T-helper 2 cell treated with Interferon-gamma antibody and Interleukin-4, amounts not matched to agents 100 ng/mL and 5 ng/mL, for 36 hours (primary cell): Measurements from ENCODE around the gene CAPN12. TPM values are rescaled to one million over a fixed set of nuclear protein-coding genes. Genes with fewer than 3 reads are reported as not detected.

Experiments
- intact Hi-C: fragments of 100-400 bp; cut with micrococcal nuclease; formaldehyde crosslinking; loops from one replicate; pipeline ENCODE4 v1.15.1; 2023
- total RNA-seq: library from RNA; stranded (reverse); gene quantifications from 2 replicates; pipeline ENCODE4 v1.2.3, GENCODE V29; 2022

Gene CAPN12
- total RNA-seq, 1 donor from 2014 or later = 5.3 TPM

GRCh38 chr19:38711726-38712153 lies 32.5 kb downstream of the CAPN12 start:
- intact Hi-C loops = no loop called here

- intact Hi-C loops = no loop called here
Observed at GRCh38 chr19:38710928-38711725, 33.1 kb downstream of the CAPN12 start.

- intact Hi-C loops = no loop called here
Observed at GRCh38 chr19:38710416-38710702, 33.9 kb downstream of the CAPN12 start.

- intact Hi-C loops = no loop called here
Observed at GRCh38 chr19:38709671-38710415, 34.4 kb downstream of the CAPN12 start.

- intact Hi-C loops = no loop called here
Observed at GRCh38 chr19:38709119-38709518, 35.2 kb downstream of the CAPN12 start.

GRCh38 chr19:38708413-38709024 lies 35.8 kb downstream of the CAPN12 start:
- intact Hi-C loops = no loop called here

GRCh38 chr19:38707512-38708114 lies 36.7 kb downstream of the CAPN12 start:
- intact Hi-C loops = no loop called here

- intact Hi-C loops = no loop called here
Observed at GRCh38 chr19:38706792-38707511, 37.3 kb downstream of the CAPN12 start.

- intact Hi-C loops = no loop called here
Observed at GRCh38 chr19:38705197-38706019, 38.9 kb downstream of the CAPN12 start.

GRCh38 chr19:38704488-38705026 lies 39.7 kb downstream of the CAPN12 start:
- intact Hi-C loops = no loop called here

GRCh38 chr19:38703509-38703908 lies 40.8 kb downstream of the CAPN12 start:
- intact Hi-C loops = no loop called here

- intact Hi-C loops = no loop called here
Observed at GRCh38 chr19:38702278-38702677, 42.0 kb downstream of the CAPN12 start.

GRCh38 chr19:38701455-38702063 lies 42.7 kb downstream of the CAPN12 start:
- intact Hi-C loops = no loop called here

- intact Hi-C loops = no loop called here
Observed at GRCh38 chr19:38700902-38701454, 43.3 kb downstream of the CAPN12 start.

GRCh38 chr19:38700350-38700901 lies 43.8 kb downstream of the CAPN12 start:
- intact Hi-C loops = no loop called here

GRCh38 chr19:38699647-38700349 lies 44.5 kb downstream of the CAPN12 start:
- intact Hi-C loops = no loop called here

- intact Hi-C loops = no loop called here
Observed at GRCh38 chr19:38699027-38699346, 45.3 kb downstream of the CAPN12 start.

GRCh38 chr19:38698225-38699026 lies 45.8 kb downstream of the CAPN12 start:
- intact Hi-C loops = no loop called here
